B cell (primary cell): ENCODE data around the gene PPP2R5C.

Experiments used
- CTCF ChIP-seq: fragments of 200-600 bp; IDR thresholded peaks from one replicate; pipeline ENCODE4 v1.8.0; 2022; ENCODE audit warnings: antibody characterized with exemption, mild to moderate bottlenecking
- EZH2 ChIP-seq: IDR thresholded peaks from 2 replicates; pipeline ENCODE4 v1.6.1; 2012; ENCODE audit warnings: borderline replicate concordance, low read depth, mild to moderate bottlenecking, moderate library complexity, low read length; ENCODE audit not compliant: insufficient read depth, poor library complexity, severe bottlenecking

GRCh38 chr14:101827286-101827685 lies 65.8 kb downstream of the PPP2R5C start:
- no peak for TF ChIP-seq CTCF
- TF ChIP-seq EZH2 = no peak
